ENCODE results near the gene EZH1.

DNA sequence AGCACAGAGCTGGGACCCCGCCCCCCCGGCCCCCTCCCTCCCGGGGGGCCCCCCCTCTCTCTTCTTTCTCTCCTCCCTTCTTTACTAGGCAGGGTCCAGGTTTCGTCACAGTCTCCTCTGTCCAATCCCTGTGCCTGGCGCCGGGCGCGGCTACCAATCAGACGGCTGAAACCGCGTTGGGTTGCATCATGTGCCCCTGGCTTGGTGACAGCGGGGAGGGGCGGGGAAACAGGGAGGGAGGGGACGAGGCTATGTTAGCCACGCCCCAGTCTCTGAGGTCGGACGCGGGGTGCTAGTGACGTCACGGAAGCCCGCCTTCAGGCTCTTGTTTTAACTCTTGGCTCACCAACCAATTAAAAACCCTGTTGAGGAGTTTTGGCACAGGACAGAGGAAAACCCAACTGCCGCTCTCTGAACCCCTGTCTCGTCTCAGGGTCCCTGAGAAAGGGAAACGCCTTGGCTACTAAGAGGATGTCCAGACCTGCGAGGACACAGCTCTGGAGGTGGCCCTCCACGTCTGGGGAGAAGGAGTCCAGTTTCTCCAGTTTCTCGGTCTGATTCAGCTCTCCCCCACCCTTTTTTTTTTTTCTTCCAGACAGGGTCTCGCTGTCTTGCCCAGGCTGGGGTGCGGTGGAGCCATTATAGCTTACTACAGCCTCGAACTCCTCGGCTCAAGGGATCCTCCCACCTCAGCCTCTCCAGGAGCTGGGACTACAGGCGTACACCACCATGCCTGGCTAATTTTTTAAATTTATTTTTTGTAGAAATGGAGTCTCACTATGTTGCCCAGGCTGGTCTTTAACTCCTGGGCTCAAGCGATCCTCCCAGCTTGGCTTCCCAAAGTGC, 67.6 kb downstream of the EZH1 start:
- no peak for TF ChIP-seq TAF1 (IDR thresholded peaks at IDR 0.05; ENCODE audit: borderline replicate concordance, insufficient read depth, low read length)
- no peak for TF ChIP-seq POLR2AphosphoS5 (IDR thresholded peaks at IDR 0.05; ENCODE audit: low read depth, low read length)
- no peak for TF ChIP-seq SIN3A (IDR thresholded peaks at IDR 0.05; ENCODE audit: borderline replicate concordance, insufficient read depth, low read length)
- TF ChIP-seq, protein P1, sequence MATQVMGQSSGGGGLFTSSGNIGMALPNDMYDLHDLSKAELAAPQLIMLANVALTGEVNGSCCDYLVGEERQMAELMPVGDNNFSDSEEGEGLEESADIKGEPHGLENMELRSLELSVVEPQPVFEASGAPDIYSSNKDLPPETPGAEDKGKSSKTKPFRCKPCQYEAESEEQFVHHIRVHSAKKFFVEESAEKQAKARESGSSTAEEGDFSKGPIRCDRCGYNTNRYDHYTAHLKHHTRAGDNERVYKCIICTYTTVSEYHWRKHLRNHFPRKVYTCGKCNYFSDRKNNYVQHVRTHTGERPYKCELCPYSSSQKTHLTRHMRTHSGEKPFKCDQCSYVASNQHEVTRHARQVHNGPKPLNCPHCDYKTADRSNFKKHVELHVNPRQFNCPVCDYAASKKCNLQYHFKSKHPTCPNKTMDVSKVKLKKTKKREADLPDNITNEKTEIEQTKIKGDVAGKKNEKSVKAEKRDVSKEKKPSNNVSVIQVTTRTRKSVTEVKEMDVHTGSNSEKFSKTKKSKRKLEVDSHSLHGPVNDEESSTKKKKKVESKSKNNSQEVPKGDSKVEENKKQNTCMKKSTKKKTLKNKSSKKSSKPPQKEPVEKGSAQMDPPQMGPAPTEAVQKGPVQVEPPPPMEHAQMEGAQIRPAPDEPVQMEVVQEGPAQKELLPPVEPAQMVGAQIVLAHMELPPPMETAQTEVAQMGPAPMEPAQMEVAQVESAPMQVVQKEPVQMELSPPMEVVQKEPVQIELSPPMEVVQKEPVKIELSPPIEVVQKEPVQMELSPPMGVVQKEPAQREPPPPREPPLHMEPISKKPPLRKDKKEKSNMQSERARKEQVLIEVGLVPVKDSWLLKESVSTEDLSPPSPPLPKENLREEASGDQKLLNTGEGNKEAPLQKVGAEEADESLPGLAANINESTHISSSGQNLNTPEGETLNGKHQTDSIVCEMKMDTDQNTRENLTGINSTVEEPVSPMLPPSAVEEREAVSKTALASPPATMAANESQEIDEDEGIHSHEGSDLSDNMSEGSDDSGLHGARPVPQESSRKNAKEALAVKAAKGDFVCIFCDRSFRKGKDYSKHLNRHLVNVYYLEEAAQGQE (IDR thresholded peaks at IDR 0.05; ENCODE audit: insufficient read depth in 1 of 2, low read depth in 2 of 2, low read length in 2 of 2) = no peak
- TF ChIP-seq FOXP2 (optimal IDR thresholded peaks at IDR 0.05; ENCODE audit: borderline replicate concordance, extremely low read depth, extremely low read length, insufficient read depth) = no peak
